ENCODE measurements around the gene SUPT4H1. TPM values are rescaled to one million over a fixed set of nuclear protein-coding genes. Genes with fewer than 3 reads are reported as not detected.
A peak's percentile ranks its signal among the peaks of the same experiment; 100 is the strongest.

The SUPT4H1 gene
- total RNA-seq, 1 donor from 2014 or later = 150 TPM

DNA sequence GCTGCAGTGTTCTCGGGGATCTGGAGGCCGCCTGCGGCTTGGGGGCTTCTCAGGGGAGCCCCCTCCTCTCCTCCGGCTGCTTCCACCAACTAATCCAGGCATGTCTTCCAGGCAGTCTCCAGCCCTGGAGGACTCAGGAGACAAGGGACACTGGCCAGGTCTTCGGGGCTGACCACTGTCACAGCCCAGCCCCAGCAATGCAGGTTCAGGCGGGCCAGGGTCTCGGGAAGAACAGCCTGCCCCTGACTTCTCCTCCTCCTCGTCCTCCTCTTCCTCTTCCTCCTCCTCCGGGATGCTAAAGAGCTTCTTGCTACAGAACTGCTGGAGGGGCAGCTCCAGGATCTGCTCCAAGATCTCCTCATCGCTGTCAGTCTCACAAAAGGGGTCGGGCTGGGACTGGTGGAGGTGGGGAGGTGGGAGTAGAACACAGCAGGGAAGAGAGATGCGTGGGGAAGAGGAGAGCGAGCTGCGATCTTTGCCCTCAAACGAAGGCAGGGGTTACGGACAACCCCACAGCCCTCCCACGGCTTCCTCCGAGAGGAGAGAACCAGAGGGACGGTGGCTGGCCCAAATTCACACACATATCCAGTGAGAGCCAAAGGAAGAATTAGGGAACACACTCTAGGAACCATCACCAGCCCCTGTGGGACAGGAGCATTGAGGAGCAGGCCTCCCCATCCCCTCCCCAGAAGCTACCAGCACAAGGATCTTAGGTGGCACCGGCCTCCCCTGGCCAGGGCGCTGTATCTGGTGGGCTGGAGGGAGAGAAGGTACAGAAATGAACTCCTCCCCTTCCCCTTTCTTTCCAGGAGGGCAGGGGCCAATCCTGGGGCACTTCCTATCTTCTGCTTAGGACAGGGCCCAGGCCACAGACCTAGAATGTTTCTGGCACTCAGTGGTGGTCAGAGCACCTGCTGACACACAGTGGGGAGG is 42.8 kb downstream of the SUPT4H1 start:
- TF ChIP-seq, protein P1, sequence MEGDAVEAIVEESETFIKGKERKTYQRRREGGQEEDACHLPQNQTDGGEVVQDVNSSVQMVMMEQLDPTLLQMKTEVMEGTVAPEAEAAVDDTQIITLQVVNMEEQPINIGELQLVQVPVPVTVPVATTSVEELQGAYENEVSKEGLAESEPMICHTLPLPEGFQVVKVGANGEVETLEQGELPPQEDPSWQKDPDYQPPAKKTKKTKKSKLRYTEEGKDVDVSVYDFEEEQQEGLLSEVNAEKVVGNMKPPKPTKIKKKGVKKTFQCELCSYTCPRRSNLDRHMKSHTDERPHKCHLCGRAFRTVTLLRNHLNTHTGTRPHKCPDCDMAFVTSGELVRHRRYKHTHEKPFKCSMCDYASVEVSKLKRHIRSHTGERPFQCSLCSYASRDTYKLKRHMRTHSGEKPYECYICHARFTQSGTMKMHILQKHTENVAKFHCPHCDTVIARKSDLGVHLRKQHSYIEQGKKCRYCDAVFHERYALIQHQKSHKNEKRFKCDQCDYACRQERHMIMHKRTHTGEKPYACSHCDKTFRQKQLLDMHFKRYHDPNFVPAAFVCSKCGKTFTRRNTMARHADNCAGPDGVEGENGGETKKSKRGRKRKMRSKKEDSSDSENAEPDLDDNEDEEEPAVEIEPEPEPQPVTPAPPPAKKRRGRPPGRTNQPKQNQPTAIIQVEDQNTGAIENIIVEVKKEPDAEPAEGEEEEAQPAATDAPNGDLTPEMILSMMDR (IDR thresholded peaks at IDR 0.05; ENCODE audit: unreplicated experiment) = no peak
- H3K36me3 Mint-ChIP-seq (ENCODE audit: low read depth, unreplicated experiment) = peaks cover 4% of the 10 kb centered on the region
- H3K27ac Mint-ChIP-seq (ENCODE audit: unreplicated experiment) = no peak overlapping the region
- H3K4me3 Mint-ChIP-seq (ENCODE audit: unreplicated experiment) = no peak overlapping the region
- H3K4me1 Mint-ChIP-seq (ENCODE audit: unreplicated experiment) = no peaks in the 10 kb centered on the region
- H3K9me3 Mint-ChIP-seq (ENCODE audit: unreplicated experiment) = no peaks in the 10 kb centered on the region
- H3K27me3 Mint-ChIP-seq (ENCODE audit: unreplicated experiment) = peaks cover 14% of the 10 kb centered on the region
- DNase-seq (ENCODE audit: low spot score) = no peak

DNA sequence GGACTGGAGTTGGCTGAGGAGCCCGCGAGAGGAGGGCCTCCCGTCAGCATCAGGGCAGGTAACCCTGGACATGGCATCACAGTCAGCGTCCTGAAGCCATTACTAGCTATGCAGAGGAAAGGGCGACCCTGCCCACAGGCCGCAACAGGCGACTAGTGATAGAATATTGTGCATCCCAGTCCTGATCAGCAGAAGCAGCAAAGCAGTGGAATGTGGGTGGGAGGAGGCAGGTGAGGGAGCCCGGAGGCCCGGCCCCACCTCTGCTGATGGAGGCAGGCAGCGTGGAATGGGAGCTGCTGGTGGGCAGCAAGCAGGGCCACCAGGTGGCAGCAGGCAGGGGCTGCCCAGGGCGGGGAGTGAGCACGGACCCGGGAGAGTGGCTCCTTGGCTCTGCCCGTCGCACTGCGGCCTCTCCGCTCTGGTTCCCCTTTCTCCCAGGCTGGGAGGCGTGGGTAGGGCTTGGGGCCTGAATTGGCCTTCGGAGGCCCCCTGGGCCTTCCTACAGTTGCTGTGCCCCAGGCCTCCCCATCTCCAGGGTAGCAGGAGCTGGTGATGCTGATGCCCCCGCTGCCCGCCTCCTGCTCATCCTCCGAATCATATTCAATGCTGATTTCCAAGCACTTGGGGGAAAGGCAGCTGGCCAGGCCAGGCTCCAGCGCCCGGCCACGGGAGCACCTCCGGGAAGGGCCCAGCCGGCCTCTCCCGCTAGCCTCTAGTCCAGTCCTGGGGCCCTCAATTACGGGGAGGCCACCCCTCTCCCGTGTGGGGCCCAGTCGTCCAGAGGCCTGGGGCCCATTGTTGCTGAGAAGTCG is 43.6 kb downstream of the SUPT4H1 start:
- peaks cover 17% of the 10 kb centered on the region for H3K27me3 Mint-ChIP-seq (ENCODE audit: unreplicated experiment)
- H3K4me3 Mint-ChIP-seq (ENCODE audit: unreplicated experiment) = no peak overlapping the region
- no peak overlapping the region for H3K27ac Mint-ChIP-seq (ENCODE audit: unreplicated experiment)
- DNase-seq (ENCODE audit: low spot score) = peak; percentile 68
- TF ChIP-seq, protein P1 (IDR thresholded peaks at IDR 0.05; ENCODE audit: unreplicated experiment) = peak; percentile 48
- no peaks in the 10 kb centered on the region for H3K4me1 Mint-ChIP-seq (ENCODE audit: unreplicated experiment)
- no peaks in the 10 kb centered on the region for H3K9me3 Mint-ChIP-seq (ENCODE audit: unreplicated experiment)
- H3K36me3 Mint-ChIP-seq (ENCODE audit: low read depth, unreplicated experiment) = peaks cover 4% of the 10 kb centered on the region

DNA sequence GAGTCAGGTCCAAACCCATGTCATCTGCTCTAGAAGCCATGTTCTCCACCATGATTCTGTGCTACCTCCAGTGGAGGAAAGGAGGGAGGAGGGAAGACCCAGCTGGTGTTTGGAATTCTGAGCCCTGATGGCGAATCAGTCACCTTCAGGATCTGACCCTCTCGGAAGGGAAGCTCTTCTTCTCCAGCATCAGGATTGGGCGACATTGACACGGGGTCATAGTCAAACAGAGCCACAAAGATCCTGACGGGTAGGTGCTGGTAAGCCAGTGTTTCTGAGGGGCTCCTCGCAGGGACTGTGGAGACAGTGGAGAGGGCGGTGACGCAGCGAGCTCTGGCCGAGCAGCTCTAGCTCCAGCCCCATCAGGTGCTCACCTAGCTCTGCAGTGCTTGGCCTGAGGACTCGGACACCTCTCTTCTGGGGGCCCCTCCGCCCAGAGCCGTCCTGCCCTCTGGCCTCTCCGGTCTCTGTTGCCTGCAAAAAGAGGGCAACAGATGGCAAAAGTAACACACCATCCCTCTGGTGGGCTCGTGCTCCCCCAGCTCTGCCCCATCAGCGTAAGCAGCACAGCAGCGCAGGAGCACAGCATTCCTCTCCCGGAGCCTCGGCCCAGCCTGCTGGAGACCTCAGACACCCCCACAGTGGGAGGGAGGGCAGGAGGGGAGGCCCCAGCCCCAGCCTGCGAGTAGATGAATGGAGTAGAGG is 44.4 kb downstream of the SUPT4H1 start:
- Mint-ChIP-seq H3K4me3 (ENCODE audit: unreplicated experiment) (no peak overlapping the region), H3K4me1 (ENCODE audit: unreplicated experiment) (no peaks in the 10 kb centered on the region), H3K9me3 (ENCODE audit: unreplicated experiment) (no peaks in the 10 kb centered on the region), H3K27ac (ENCODE audit: unreplicated experiment) (no peak overlapping the region), H3K27me3 (ENCODE audit: unreplicated experiment) (peaks cover 17% of the 10 kb centered on the region), H3K36me3 (ENCODE audit: low read depth, unreplicated experiment) (peaks cover 4% of the 10 kb centered on the region)
- TF ChIP-seq, protein P1 (IDR thresholded peaks at IDR 0.05; ENCODE audit: unreplicated experiment) = no peak
- DNase-seq (ENCODE audit: low spot score) = no peak

- Mint-ChIP-seq H3K36me3 (ENCODE audit: low read depth, unreplicated experiment) (peaks cover 4% of the 10 kb centered on the region), H3K27ac (ENCODE audit: unreplicated experiment) (no peak overlapping the region), H3K9me3 (ENCODE audit: unreplicated experiment) (no peaks in the 10 kb centered on the region), H3K4me3 (ENCODE audit: unreplicated experiment) (no peak overlapping the region), H3K27me3 (ENCODE audit: unreplicated experiment) (peaks cover 15% of the 10 kb centered on the region), H3K4me1 (ENCODE audit: unreplicated experiment) (no peaks in the 10 kb centered on the region)
- TF ChIP-seq, protein P1 (IDR thresholded peaks at IDR 0.05; ENCODE audit: unreplicated experiment) = no peak
- DNase-seq (ENCODE audit: low spot score) = no peak
Measured at GRCh38 chr17:58306131-58306951, 45.7 kb downstream of the SUPT4H1 start.
